ENCODE data around the gene PIK3R3. TPM values are rescaled to one million over a fixed set of nuclear protein-coding genes. Genes with fewer than 3 reads are reported as not detected.

The PIK3R3 gene
- total and polyA plus RNA-seq, 9 of the 15 experiments (the other 6 are each of a cell fraction or from before 2014, with no cell fraction given) = 1.4 to 7.7 (median 4.6) TPM

GRCh38 chr1:46158312-46159281, 26.2 kb upstream of the PIK3R3 start (continued):
- peak; percentile 42; the same call in 1 of the 2 replicates for TF ChIP-seq REST (IDR thresholded peaks at IDR 0.05; ENCODE audit: borderline replicate concordance)
- TF ChIP-seq REST (CRISPR knock-in tag; IDR thresholded peaks at IDR 0.05; ENCODE audit: low read depth) = no peak
- no peak for TF ChIP-seq ZNF311 (CRISPR knock-in tag; IDR thresholded peaks at IDR 0.05)
- no peak for TF ChIP-seq USF1 (CRISPR knock-in tag; IDR thresholded peaks at IDR 0.05)
- peak; percentile 99 for TF ChIP-seq TEAD4 (IDR thresholded peaks at IDR 0.05; ENCODE audit: low read length)
- TF ChIP-seq TEAD4 (CRISPR knock-in tag; IDR thresholded peaks at IDR 0.05; ENCODE audit: borderline replicate concordance) = no peak
- TF ChIP-seq, protein P1, sequence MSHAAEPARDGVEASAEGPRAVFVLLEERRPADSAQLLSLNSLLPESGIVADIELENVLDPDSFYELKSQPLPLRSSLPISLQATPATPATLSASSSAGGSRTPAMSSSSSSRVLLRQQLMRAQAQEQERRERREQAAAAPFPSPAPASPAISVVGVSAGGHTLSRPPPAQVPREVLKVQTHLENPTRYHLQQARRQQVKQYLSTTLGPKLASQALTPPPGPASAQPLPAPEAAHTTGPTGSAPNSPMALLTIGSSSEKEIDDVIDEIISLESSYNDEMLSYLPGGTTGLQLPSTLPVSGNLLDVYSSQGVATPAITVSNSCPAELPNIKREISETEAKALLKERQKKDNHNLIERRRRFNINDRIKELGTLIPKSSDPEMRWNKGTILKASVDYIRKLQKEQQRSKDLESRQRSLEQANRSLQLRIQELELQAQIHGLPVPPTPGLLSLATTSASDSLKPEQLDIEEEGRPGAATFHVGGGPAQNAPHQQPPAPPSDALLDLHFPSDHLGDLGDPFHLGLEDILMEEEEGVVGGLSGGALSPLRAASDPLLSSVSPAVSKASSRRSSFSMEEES (CRISPR knock-in tag; IDR thresholded peaks at IDR 0.05) = peak; percentile 87

All from K562 (cell line).